HFF-Myc (cell line): Measurements from ENCODE around the gene NELL1.

Source experiments
- DNase-seq: peaks from one replicate; pipeline ENCODE4 v3.0.0-alpha.2; 2011; ENCODE audit warnings: low read depth; ENCODE audit errors: extremely low read depth
- H3K4me3 ChIP-seq: replicated peaks from 2 replicates; pipeline ENCODE4 v1.5.1; 2011; ENCODE audit warnings: low read depth, mild to moderate bottlenecking, control low read depth, low read length
- TF ChIP-seq, protein P1 (sequence below): IDR thresholded peaks from 2 replicates; pipeline ENCODE4 v1.5.1; 2012; ENCODE audit warnings: mild to moderate bottlenecking, low read depth, low read length, control low read depth; ENCODE audit errors: missing control alignments

NELL1 gene

DNA sequence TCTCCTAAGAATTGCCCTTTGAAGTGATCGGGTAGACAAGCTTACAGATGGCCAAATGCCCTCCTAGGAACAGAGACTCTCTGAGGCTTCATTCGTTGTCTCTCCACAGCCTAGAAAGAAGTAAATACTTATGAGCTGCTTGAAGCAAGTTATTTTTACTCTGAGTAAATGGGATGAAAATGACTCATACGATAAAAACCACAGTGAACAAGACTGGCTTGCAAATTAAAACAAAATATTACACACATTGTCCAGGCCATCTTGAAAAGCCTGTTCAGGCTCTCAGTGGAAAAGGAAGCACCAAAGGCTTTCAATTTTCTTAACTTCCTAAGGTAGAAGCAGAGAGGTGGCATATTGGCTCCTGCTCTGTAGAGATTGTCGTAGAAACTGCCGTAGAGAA lies 294.2 kb downstream of the NELL1 start:
- DNase-seq: no peak
- H3K4me3 ChIP-seq: no peak overlapping the region
- TF ChIP-seq, protein P1, sequence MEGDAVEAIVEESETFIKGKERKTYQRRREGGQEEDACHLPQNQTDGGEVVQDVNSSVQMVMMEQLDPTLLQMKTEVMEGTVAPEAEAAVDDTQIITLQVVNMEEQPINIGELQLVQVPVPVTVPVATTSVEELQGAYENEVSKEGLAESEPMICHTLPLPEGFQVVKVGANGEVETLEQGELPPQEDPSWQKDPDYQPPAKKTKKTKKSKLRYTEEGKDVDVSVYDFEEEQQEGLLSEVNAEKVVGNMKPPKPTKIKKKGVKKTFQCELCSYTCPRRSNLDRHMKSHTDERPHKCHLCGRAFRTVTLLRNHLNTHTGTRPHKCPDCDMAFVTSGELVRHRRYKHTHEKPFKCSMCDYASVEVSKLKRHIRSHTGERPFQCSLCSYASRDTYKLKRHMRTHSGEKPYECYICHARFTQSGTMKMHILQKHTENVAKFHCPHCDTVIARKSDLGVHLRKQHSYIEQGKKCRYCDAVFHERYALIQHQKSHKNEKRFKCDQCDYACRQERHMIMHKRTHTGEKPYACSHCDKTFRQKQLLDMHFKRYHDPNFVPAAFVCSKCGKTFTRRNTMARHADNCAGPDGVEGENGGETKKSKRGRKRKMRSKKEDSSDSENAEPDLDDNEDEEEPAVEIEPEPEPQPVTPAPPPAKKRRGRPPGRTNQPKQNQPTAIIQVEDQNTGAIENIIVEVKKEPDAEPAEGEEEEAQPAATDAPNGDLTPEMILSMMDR: no peak

GRCh38 chr11:20964985-20965384 lies 295.6 kb downstream of the NELL1 start:
- TF ChIP-seq, protein P1: no peak
- no peak overlapping the region for H3K4me3 ChIP-seq
- no peak for DNase-seq

DNA sequence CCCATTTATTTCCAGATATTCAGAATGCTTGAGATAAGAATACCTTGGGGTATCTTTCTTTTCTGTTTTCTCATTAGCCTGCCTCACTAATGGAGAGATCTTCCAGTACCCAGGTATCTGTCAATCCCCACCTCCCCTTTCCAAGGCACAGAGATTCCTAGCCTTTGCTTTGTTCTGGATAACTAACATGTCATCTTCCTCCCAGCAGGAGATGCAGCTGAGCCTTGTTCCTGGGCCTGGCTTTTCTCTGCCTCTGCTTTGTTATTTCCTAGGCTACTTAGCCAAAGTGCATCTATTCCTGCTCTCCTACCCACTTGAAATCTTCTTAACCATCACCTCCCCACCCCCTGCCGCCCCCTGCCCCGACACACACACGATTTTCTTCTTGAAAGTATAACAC lies 297.1 kb downstream of the NELL1 start:
- DNase-seq: no peak
- TF ChIP-seq, protein P1: no peak
- H3K4me3 ChIP-seq: no peak overlapping the region

DNA sequence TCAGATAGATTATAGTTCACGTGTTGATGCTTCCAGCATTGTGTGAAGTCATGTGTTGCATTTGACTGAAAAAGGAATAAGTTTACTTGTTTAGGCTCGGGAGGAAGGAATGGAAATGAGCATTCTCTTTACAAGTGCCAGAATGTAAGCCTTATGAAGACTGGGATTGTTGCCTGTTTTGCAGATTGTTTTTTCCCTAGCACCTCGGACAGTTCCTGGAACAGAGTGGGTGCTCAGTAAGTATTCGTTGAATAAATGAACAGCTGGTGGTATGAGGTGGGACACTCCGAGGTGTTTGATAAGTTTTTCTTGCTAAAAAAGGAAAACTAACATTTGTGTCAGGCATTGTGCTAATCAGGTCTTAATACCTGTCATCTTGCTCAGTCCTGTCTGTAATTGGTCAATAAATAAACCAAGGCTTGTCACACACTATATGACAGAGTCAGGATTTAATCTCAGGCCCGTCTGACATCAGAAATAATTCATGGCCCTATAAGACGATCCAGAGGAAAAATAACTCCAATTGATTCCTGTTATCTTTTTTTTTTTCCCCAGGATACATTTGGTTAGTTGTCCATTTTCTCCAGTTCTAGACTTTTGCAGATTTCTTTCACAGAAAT lies 304.7 kb downstream of the NELL1 start:
- no peak for DNase-seq
- TF ChIP-seq, protein P1: no peak
- no peak overlapping the region for H3K4me3 ChIP-seq

- DNase-seq: no peak
- H3K4me3 ChIP-seq: no peak overlapping the region
- TF ChIP-seq, protein P1: no peak
Measured at GRCh38 chr11:20980736-20981135, 311.4 kb downstream of the NELL1 start.

GRCh38 chr11:20990447-20990846 lies 321.1 kb downstream of the NELL1 start:
- TF ChIP-seq, protein P1: no peak
- H3K4me3 ChIP-seq: no peak overlapping the region
- no peak for DNase-seq

DNA sequence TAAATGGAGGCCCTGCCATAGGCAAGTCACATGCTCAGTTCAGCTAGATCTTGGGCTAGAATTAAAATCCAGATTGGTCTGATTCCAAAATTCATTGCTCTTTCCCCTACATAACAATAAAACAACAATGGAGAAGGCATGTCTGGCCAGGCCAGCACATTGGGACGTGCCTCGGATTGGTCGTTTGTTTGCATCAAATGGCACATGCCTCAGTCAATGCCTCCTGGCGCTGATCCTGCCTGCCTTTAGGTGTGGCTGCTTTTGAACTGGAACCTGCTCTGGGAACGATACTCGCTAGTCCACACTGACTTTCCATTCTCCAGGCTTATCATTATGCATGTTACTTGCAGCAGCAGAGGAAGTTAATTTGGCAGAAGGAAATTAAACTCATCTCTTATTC lies 322.1 kb downstream of the NELL1 start:
- H3K4me3 ChIP-seq: no peak overlapping the region
- DNase-seq: no peak
- TF ChIP-seq, protein P1: no peak
